ENCODE measurements around the gene PSPH. TPM values are rescaled to one million over a fixed set of nuclear protein-coding genes. Genes with fewer than 3 reads are reported as not detected.

Gene PSPH
- 6.6 and 6.8 TPM in 2 replicates for total RNA-seq (2013; cell fraction: nucleolus; rRNA removed)
- total RNA-seq (2014; rRNA removed) (35.3 and 36.4 TPM in 2 replicates), total RNA-seq (2014; rRNA removed; fragmentation: Illumina TruSeq; extraction: Trizol) (20.1 and 21.2 TPM in 2 replicates), total RNA-seq (2021) (24.8 and 25.0 TPM in 2 replicates), polyA plus RNA-seq (2011; rRNA removed) (15.4 and 16.2 TPM in 2 replicates), polyA plus RNA-seq (2014; fragmentation: Illumina TruSeq; extraction: Trizol) (9.1 and 23.0 TPM in 2 replicates), polyA plus RNA-seq (2014; fragmentation: Nextera tagmentation; extraction: Ambion mirVana) (10 to 100 TPM in 1 of 2 experiments, 1 to 10 TPM in 1; 5.2 to 10.5 TPM), polyA plus RNA-seq (2014; rRNA removed) (21.6 and 28.3 TPM in 2 replicates), polyA plus RNA-seq (2016; fragmentation: Nextera tagmentation; extraction: Ambion mirVana) (10 to 100 TPM; 24.8 to 26.1 TPM), polyA minus RNA-seq (2011; rRNA and poly(A)+ RNA removed) (16.5 and 17.5 TPM in 2 replicates), Bru-seq, nascent RNA (percentile 49 among the genes with signal in this experiment), BruChase-seq, experiment 1, labeled RNA remaining after a 6-hour chase (percentile 53 among the genes with signal in this experiment), BruChase-seq, experiment 2, labeled RNA remaining after a 2-hour chase (percentile 51 among the genes with signal in this experiment)
- polyA plus RNA-seq (2011; ENCODE audit: low read depth) = 7.9 TPM
- 18.9 and 23.5 TPM in 2 replicates for polyA plus RNA-seq (2011; cell fraction: cytosol; rRNA removed)
- 6.8 and 9.3 TPM in 2 replicates for polyA plus RNA-seq (2011; cell fraction: nucleus; rRNA removed)
- polyA plus RNA-seq (2012) = 10.3 and 10.6 TPM in 2 replicates
- polyA minus RNA-seq (2011; cell fraction: cytosol; rRNA and poly(A)+ RNA removed) = 9.1 and 14.1 TPM in 2 replicates
- 8.2 and 17.2 TPM in 2 replicates for polyA minus RNA-seq (2011; cell fraction: nucleus; rRNA and poly(A)+ RNA removed)
- long read RNA-seq, experiment 1, partial matches to known transcripts = 16 of 26 reads
- long read RNA-seq, experiment 1, other reads (novel, unspliced or antisense) = 6 of 26 reads
- long read RNA-seq, experiment 2, transcript PSPH-202 (8 exons, 2,178 nt) = major isoform, 7 of 88 reads
- long read RNA-seq, experiment 2, partial matches to known transcripts = 57 of 88 reads
- long read RNA-seq, experiment 2, other reads (novel, unspliced or antisense) = 22 of 88 reads

GRCh38 chr7:56051339-56052191, at the start of gene PSPH, which contains the start of gene CCT6A:
Gene PSPH, minus strand, starts transcription at chr7:56051444. Its CDS starts 30,232 bp downstream, at chr7:56021212.
Gene CCT6A, plus strand, starts transcription at chr7:56051765. Its CDS starts 84 bp downstream, at chr7:56051849.
- peak within 1 kb of the TSS; percentile 96 for H3K9ac ChIP-seq (ENCODE audit: control insufficient read depth, insufficient read depth, low read length)
- FAIRE-seq = peak; percentile 87
- H3K9me3 ChIP-seq (replicated peaks; ENCODE audit: control insufficient read depth, insufficient read depth, low read length) = no peaks in the 10 kb centered on the region
- DNase-seq (ENCODE audit: low read depth, low spot score) = peak; percentile 87
- H3K79me2 ChIP-seq (ENCODE audit: control insufficient read depth, insufficient read depth, low read length) = peaks cover 58% of the 10 kb centered on the region
- H3K27me3 ChIP-seq (replicated peaks in 1 of 2; ENCODE audit: control insufficient read depth in 2 of 2, insufficient read depth in 2 of 2, low read length in 1 of 2) = no peaks in the 10 kb centered on the region
- no peaks in the 10 kb centered on the region; the same call in 1 of the 2 replicates for H4K20me1 ChIP-seq (ENCODE audit: control insufficient read depth, insufficient read depth)
- under 1% methylated on average over 94 of the region's 97 CpGs for WGBS (ENCODE audit: insufficient coverage, insufficient replicate concordance, low lambda C conversion rate, missing lambda C conversion rate)
- H2AFZ ChIP-seq (ENCODE audit: control insufficient read depth, low read depth, low read length) = peak within 1 kb of the TSS; percentile 87
- H3K4me2 ChIP-seq (ENCODE audit: control insufficient read depth, insufficient read depth) = peak within 1 kb of the TSS; percentile 75
- peaks cover 14% of the 10 kb centered on the region for H3K4me1 ChIP-seq (ENCODE audit: control insufficient read depth, insufficient read depth, low read length)
- peaks cover 1 to 15% of the 10 kb centered on the region in 2 experiments; a peak in 3 of 4 replicates for H3K36me3 ChIP-seq (ENCODE audit: control insufficient read depth in 2 of 2, insufficient read depth in 2 of 2, low read length in 1 of 2)
- ChIA-PET SMC1A (ENCODE audit: uncharacterized antibody, unreplicated experiment) (interaction anchor here (0.8 to 2.1 kb wide), 7 partner anchors 11 to 520 kb away, joined by 3 to 13 read pairs (median 4); partner anchors contain the start of gene CHCHD2), CTCF (interaction anchor here (0.7 to 2.0 kb wide), 8 partner anchors 11 to 51 kb away, joined by 3 to 7 read pairs (median 5); no protein-coding TSS in a partner anchor), POLR2A (interaction anchor here (0.7 to 2.4 kb wide), 12 partner anchors 9 to 1292 kb away, joined by 3 to 29 read pairs (median 4); partner anchors contain the start of genes CHCHD2, SEC61G and SUMF2), RAD21 (ENCODE audit: unreplicated experiment) (interaction anchor here (0.6 to 1.7 kb wide), 8 partner anchors 9 to 410 kb away, joined by 3 to 23 read pairs (median 4); partner anchors contain the start of genes NIPSNAP2 and SUMF2)
- H3K27ac ChIP-seq (ENCODE audit: control insufficient read depth, insufficient read depth) = peak within 1 kb of the TSS; percentile 83
- intact Hi-C loops (cut with micrococcal nuclease; ENCODE audit: unreplicated experiment) = loop anchor here (1.0 to 5.0 kb wide), 4 partner anchors 13 to 514 kb away; partner anchors contain the start of genes SUMF2 and VOPP1
- peak within 1 kb of the TSS; percentile 86 for H3K4me3 ChIP-seq
- BruUV-seq (replicated peaks) = TSS peak; percentile 72
- in situ Hi-C loops (cut with MboI) = no loop called here
- ATAC-seq = peak; percentile 94
- TF ChIP-seq E2F4 (IDR thresholded peaks at IDR 0.05; ENCODE audit: low read depth, low read length) (peak; percentile 54; the same call in 1 of the 2 replicates), HSF1 (IDR thresholded peaks at IDR 0.05; ENCODE audit: low read depth, low read length) (no peak), CBFB (IDR thresholded peaks at IDR 0.05; ENCODE audit: low read depth) (peak; percentile 71; the same call in 1 of the 2 replicates), SP1 (IDR thresholded peaks at IDR 0.05; ENCODE audit: low read depth, low read length) (peak; percentile 94), ZNF207 (IDR thresholded peaks at IDR 0.05; ENCODE audit: borderline replicate concordance) (0 out of 2 replicates have a peak, but pooled peaks have one; percentile 27), NFYB (IDR thresholded peaks at IDR 0.05; ENCODE audit: insufficient read depth, low read depth, low read length) (peak; percentile 97), CREB1 (IDR thresholded peaks at IDR 0.05; ENCODE audit: low read depth) (peak; percentile 92), TBL1XR1 (IDR thresholded peaks at IDR 0.05; ENCODE audit: low read depth, low read length) (no peak), EGR1 (IDR thresholded peaks at IDR 0.05; ENCODE audit: borderline replicate concordance in 1 of 2, low read depth in 2 of 2, low read length in 2 of 2) (peak; percentile 45 to 77), SIN3A (IDR thresholded peaks at IDR 0.05; ENCODE audit: low read depth, low read length) (peak; percentile 46; the same call in 1 of the 2 replicates), EP300 (IDR thresholded peaks at IDR 0.05; ENCODE audit: borderline replicate concordance in 1 of 2, control insufficient read depth in 1 of 2, low read depth in 2 of 2, low read length in 2 of 2) (no peak), BACH1 (IDR thresholded peaks at IDR 0.05; ENCODE audit: borderline replicate concordance) (peak; percentile 72; the same call in 1 of the 2 replicates), CHD4 (IDR thresholded peaks at IDR 0.05) (no peak), HCFC1 (IDR thresholded peaks at IDR 0.05; ENCODE audit: low read length) (peak; percentile 28), PML (IDR thresholded peaks at IDR 0.05; ENCODE audit: low read length) (peak; percentile 91), ZBED1 (IDR thresholded peaks at IDR 0.05; ENCODE audit: borderline replicate concordance) (0 out of 2 replicates have a peak, but pooled peaks have one; percentile 16)

Measured in GM12878 (cell line).